ENCODE data around the gene OR7E24. TPM values are rescaled to one million over a fixed set of nuclear protein-coding genes. Genes with fewer than 3 reads are reported as not detected.
"Not testable (repeated sequence)": the region's sequence is repeated elsewhere in the genome, so short reads cannot be mapped to it uniquely, and the experiment has no call there.

The OR7E24 gene
- not detected for total RNA-seq

- Histone ChIP-seq H3K4me3 (no peak within 1 kb of the TSS), H3K4me1 (no peaks in the 10 kb centered on the region), H3K27ac (no peak within 1 kb of the TSS), H3K36me3 (no peaks in the 10 kb centered on the region), H3K27me3 (no peaks in the 10 kb centered on the region), H3K9me3 (no peaks in the 10 kb centered on the region)
- DNase-seq = no peak
- intact Hi-C loops (cut with DNase I; ENCODE audit: low total_unique reads) = no loop called here
- TF ChIP-seq CTCF (IDR thresholded peaks at IDR 0.05) = no peak
- TF ChIP-seq POLR2A (IDR thresholded peaks at IDR 0.05) = no peak
Observed at GRCh38 chr19:9250630-9251029, at the start of gene OR7E24. OR7E24 (plus strand) TSS chr19:9250930; CDS start chr19:9251044, 114 bp downstream.

GRCh38 chr19:9205501-9206113 is 45.1 kb upstream of the OR7E24 start:
- Histone ChIP-seq H3K4me1 (no peaks in the 10 kb centered on the region), H3K4me3 (peak overlapping the region in 1 of 2 donors; percentile 35), H3K9me3 (no peaks in the 10 kb centered on the region), H3K27ac (no peak overlapping the region), H3K27me3 (no peaks in the 10 kb centered on the region), H3K36me3 (no peaks in the 10 kb centered on the region)
- no peak for TF ChIP-seq POLR2A (IDR thresholded peaks at IDR 0.05)
- TF ChIP-seq CTCF (IDR thresholded peaks at IDR 0.05) = peak; percentile 77 to 85 (median 84)
- intact Hi-C loops (cut with DNase I; ENCODE audit: low total_unique reads) = no loop called here
- DNase-seq = peak; percentile 57 to 70

DNA sequence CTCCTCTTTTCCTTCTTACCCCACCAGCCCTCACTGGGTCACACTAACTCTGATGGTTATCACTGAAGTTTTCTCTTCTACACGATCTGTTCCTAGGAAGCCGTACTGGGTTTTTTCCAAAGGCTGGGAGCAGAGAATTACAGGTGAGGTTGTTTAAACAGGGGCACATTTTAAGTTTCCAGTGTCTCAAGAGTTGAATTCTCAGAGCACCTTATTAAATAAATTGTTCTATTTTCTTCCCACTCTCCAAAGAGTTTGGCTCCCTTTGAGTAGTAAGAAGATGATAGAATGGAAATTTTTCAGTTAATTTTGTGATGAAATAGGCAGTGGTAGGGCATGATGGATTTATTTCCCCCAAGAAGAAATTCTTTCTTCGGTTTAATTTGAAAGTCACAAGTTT is 31.2 kb upstream of the OR7E24 start, which contains the start of gene OR7D4:
TSS of gene OR7D4 (minus strand) at position 101 of the 400 bp plus-strand sequence. CDS start 4,752 bp downstream, outside the sequence.
- TF ChIP-seq POLR2A (IDR thresholded peaks at IDR 0.05) (no peak), CTCF (IDR thresholded peaks at IDR 0.05) (no peak)
- H3K36me3 ChIP-seq = no peaks in the 10 kb centered on the region
- intact Hi-C loops (cut with DNase I; ENCODE audit: low total_unique reads) = no loop called here
- no peak within 1 kb of the TSS for H3K27ac ChIP-seq
- no peaks in the 10 kb centered on the region for H3K4me1 ChIP-seq
- no peaks in the 10 kb centered on the region for H3K9me3 ChIP-seq
- H3K4me3 ChIP-seq = no peak within 1 kb of the TSS
- no peak for DNase-seq
- no peaks in the 10 kb centered on the region for H3K27me3 ChIP-seq

- no peaks in the 10 kb centered on the region for H3K36me3 ChIP-seq
- no peaks in the 10 kb centered on the region for H3K27me3 ChIP-seq
- intact Hi-C loops (cut with DNase I; ENCODE audit: low total_unique reads) = no loop called here
- no peak for DNase-seq
- no peaks in the 10 kb centered on the region for H3K4me1 ChIP-seq
- TF ChIP-seq POLR2A (IDR thresholded peaks at IDR 0.05) (no peak), CTCF (IDR thresholded peaks at IDR 0.05) (no peak)
- no peak overlapping the region for H3K27ac ChIP-seq
- no peaks in the 10 kb centered on the region for H3K9me3 ChIP-seq
- no peak overlapping the region for H3K4me3 ChIP-seq
Observed at GRCh38 chr19:9251236-9251635, 506 bp downstream of the OR7E24 start.

- intact Hi-C loops (cut with DNase I; ENCODE audit: low total_unique reads); H3K27ac ChIP-seq; H3K36me3 ChIP-seq; H3K27me3 ChIP-seq; H3K4me3 ChIP-seq; DNase-seq; H3K4me1 ChIP-seq: not testable (repeated sequence)
- peaks cover 0 to 12% of the 10 kb centered on the region in 2 donors for H3K9me3 ChIP-seq
Observed at GRCh38 chr19:9283485-9283884, 32.8 kb downstream of the OR7E24 start.

Data from uterus (tissue), 4 donors.